ENCODE measurements around the gene NFATC2.
A peak's percentile ranks its signal among the peaks of the same experiment; 100 is the strongest.

The NFATC2 gene

DNA sequence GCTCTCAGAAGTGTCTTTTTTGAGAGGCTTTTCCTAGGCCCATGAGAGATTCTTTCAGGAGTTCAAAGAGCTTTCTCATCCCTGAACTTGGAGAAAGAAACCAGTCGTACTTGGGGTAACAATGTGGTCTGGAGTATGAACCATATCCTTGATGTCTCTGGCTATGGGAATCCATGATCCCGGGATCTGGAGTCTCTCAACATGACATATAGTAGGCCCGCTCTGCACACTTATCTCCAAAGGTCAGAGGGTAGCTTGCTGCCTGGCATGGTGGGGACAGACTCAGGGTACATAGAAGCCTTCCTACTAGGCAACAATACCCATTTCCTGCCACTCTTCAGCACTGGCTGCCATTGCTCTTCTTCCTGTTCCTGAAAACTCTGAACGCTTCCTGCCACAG lies 42.2 kb upstream of the NFATC2 start:
- Histone ChIP-seq H3K4me3 (ENCODE audit: control insufficient read depth in 1 of 7, extremely low read depth in 1 of 7, insufficient read depth in 4 of 7, low read depth in 2 of 7, low read length in 6 of 7) (peak overlapping the region in 1 of 7 experiments; percentile 8), H3K4me1 (ENCODE audit: control extremely low read depth in 1 of 4, control insufficient read depth in 4 of 4, insufficient read depth in 4 of 4, low read length in 3 of 4) (peaks cover 0 to 5% (median 2%) of the 10 kb centered on the region in 4 experiments), H3K36me3 (ENCODE audit: control insufficient read depth in 4 of 4, insufficient read depth in 4 of 4, low read length in 3 of 4) (no peaks in the 10 kb centered on the region), H3K27ac (ENCODE audit: insufficient read depth in 1 of 2, low read depth in 1 of 2, low read length in 2 of 2, poor library complexity in 1 of 2, severe bottlenecking in 2 of 2) (no peak overlapping the region), H3K9me3 (ENCODE audit: control extremely low read depth in 1 of 5, control insufficient read depth in 4 of 5, insufficient read depth in 2 of 5, low read depth in 1 of 5, low read length in 4 of 5) (no peaks in the 10 kb centered on the region), H3K27me3 (replicated peaks in 2 of 5; ENCODE audit: control insufficient read depth in 4 of 5, insufficient read depth in 5 of 5, low read length in 4 of 5) (no peaks in the 10 kb centered on the region)
- CTCF ChIA-PET, result interaction anchor here (3.9 kb wide), 1 partner anchor 10 kb away, joined by 19 read pairs; no protein-coding TSS in a partner anchor
- DNase-seq, result peak in 1 of 3 donors; percentile 13
- 81% methylated on average over 4 of the region's 4 CpGs for WGBS (ENCODE audit: insufficient coverage)
- POLR2A ChIA-PET, result no interaction called here

DNA sequence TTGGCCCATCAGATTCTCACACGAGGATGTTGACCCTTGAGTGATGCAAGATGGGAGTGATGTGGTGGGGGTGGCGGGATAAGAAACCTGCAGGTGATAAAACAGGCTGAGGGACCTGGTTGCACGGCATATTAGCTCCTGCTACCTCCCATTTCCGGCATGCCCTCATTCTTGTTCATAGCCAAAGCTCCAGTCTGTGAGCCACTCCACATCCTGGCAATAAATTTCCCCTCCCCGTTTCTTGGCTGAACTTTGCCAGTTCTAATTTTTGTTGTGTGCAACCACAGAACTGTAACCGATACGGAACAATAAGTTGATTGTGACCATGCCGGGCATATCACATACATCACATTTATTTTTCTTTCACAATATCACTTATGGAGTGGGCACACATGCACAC lies 41.6 kb upstream of the NFATC2 start:
- ChIA-PET CTCF (interaction anchor here (1.6 to 3.9 kb wide), 2 partner anchors 11 to 18 kb away, joined by 10 to 19 read pairs; no protein-coding TSS in a partner anchor), POLR2A (no interaction called here)
- Histone ChIP-seq H3K4me3 (ENCODE audit: control insufficient read depth in 1 of 7, extremely low read depth in 1 of 7, insufficient read depth in 4 of 7, low read depth in 2 of 7, low read length in 6 of 7) (no peak overlapping the region), H3K27ac (ENCODE audit: insufficient read depth in 1 of 2, low read depth in 1 of 2, low read length in 2 of 2, poor library complexity in 1 of 2, severe bottlenecking in 2 of 2) (no peak overlapping the region), H3K36me3 (ENCODE audit: control insufficient read depth in 4 of 4, insufficient read depth in 4 of 4, low read length in 3 of 4) (no peaks in the 10 kb centered on the region), H3K27me3 (replicated peaks in 2 of 5; ENCODE audit: control insufficient read depth in 4 of 5, insufficient read depth in 5 of 5, low read length in 4 of 5) (no peaks in the 10 kb centered on the region), H3K9me3 (ENCODE audit: control extremely low read depth in 1 of 5, control insufficient read depth in 4 of 5, insufficient read depth in 2 of 5, low read depth in 1 of 5, low read length in 4 of 5) (no peaks in the 10 kb centered on the region), H3K4me1 (ENCODE audit: control extremely low read depth in 1 of 4, control insufficient read depth in 4 of 4, insufficient read depth in 4 of 4, low read length in 3 of 4) (peaks cover 0 to 5% (median 2%) of the 10 kb centered on the region in 4 experiments)
- WGBS (ENCODE audit: insufficient coverage), result 95% methylated on average over 6 of the region's 8 CpGs
- no peak for DNase-seq

DNA sequence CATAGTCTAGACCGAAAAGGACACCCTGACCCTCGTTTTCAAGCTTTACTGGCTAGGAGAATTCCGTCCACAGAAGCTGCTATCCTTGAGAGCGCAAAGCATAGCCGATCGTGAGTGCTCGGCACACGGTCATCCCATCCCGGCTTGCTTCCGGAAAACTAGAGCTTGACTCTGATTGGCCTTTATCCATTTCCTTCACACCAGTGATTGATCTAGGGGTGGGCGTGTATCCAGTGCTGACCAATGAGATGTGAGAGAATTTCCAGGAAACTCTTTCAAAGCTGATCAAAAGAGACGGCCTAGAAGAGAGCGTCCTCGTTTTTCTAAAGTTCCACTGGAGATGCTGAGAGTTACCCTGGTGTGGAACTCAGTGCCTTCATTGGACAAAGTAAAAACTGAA lies 41.0 kb upstream of the NFATC2 start:
- Histone ChIP-seq H3K4me1 (ENCODE audit: control extremely low read depth in 1 of 4, control insufficient read depth in 4 of 4, insufficient read depth in 4 of 4, low read length in 3 of 4) (peaks cover 0 to 5% (median 2%) of the 10 kb centered on the region in 4 experiments), H3K36me3 (ENCODE audit: control insufficient read depth in 4 of 4, insufficient read depth in 4 of 4, low read length in 3 of 4) (no peaks in the 10 kb centered on the region), H3K27me3 (replicated peaks in 2 of 5; ENCODE audit: control insufficient read depth in 4 of 5, insufficient read depth in 5 of 5, low read length in 4 of 5) (no peaks in the 10 kb centered on the region), H3K27ac (ENCODE audit: insufficient read depth in 1 of 2, low read depth in 1 of 2, low read length in 2 of 2, poor library complexity in 1 of 2, severe bottlenecking in 2 of 2) (no peak overlapping the region), H3K4me3 (ENCODE audit: control insufficient read depth in 1 of 7, extremely low read depth in 1 of 7, insufficient read depth in 4 of 7, low read depth in 2 of 7, low read length in 6 of 7) (no peak overlapping the region), H3K9me3 (ENCODE audit: control extremely low read depth in 1 of 5, control insufficient read depth in 4 of 5, insufficient read depth in 2 of 5, low read depth in 1 of 5, low read length in 4 of 5) (no peaks in the 10 kb centered on the region)
- DNase-seq, result no peak
- WGBS (ENCODE audit: insufficient coverage), result 95% methylated on average over 14 of the region's 14 CpGs
- CTCF ChIA-PET, result interaction anchor here (1.6 to 3.9 kb wide), 2 partner anchors 12 to 18 kb away, joined by 10 to 19 read pairs; no protein-coding TSS in a partner anchor
- POLR2A ChIA-PET, result no interaction called here

- Histone ChIP-seq H3K9me3 (ENCODE audit: control extremely low read depth in 1 of 5, control insufficient read depth in 4 of 5, insufficient read depth in 2 of 5, low read depth in 1 of 5, low read length in 4 of 5) (no peaks in the 10 kb centered on the region), H3K27ac (ENCODE audit: insufficient read depth in 1 of 2, low read depth in 1 of 2, low read length in 2 of 2, poor library complexity in 1 of 2, severe bottlenecking in 2 of 2) (no peak overlapping the region), H3K27me3 (replicated peaks in 2 of 5; ENCODE audit: control insufficient read depth in 4 of 5, insufficient read depth in 5 of 5, low read length in 4 of 5) (no peaks in the 10 kb centered on the region), H3K36me3 (ENCODE audit: control insufficient read depth in 4 of 4, insufficient read depth in 4 of 4, low read length in 3 of 4) (no peaks in the 10 kb centered on the region), H3K4me3 (ENCODE audit: control insufficient read depth in 1 of 7, extremely low read depth in 1 of 7, insufficient read depth in 4 of 7, low read depth in 2 of 7, low read length in 6 of 7) (no peak overlapping the region), H3K4me1 (ENCODE audit: control extremely low read depth in 1 of 4, control insufficient read depth in 4 of 4, insufficient read depth in 4 of 4, low read length in 3 of 4) (peaks cover 0 to 5% (median 2%) of the 10 kb centered on the region in 4 experiments)
- 97% methylated on average over 12 of the region's 13 CpGs for WGBS (ENCODE audit: insufficient coverage)
- POLR2A ChIA-PET, result no interaction called here
- CTCF ChIA-PET, result interaction anchor here (1.6 to 3.9 kb wide), 2 partner anchors 12 to 17 kb away, joined by 10 to 19 read pairs; no protein-coding TSS in a partner anchor
- DNase-seq, result no peak
Observed at GRCh38 chr20:51583073-51583472, 40.6 kb upstream of the NFATC2 start.

- H3K4me1 ChIP-seq (ENCODE audit: control extremely low read depth in 1 of 4, control insufficient read depth in 4 of 4, insufficient read depth in 4 of 4, low read length in 3 of 4), result peaks cover 0 to 5% (median 2%) of the 10 kb centered on the region in 4 experiments
- no peak for DNase-seq
- no peaks in the 10 kb centered on the region for H3K9me3 ChIP-seq (ENCODE audit: control extremely low read depth in 1 of 5, control insufficient read depth in 4 of 5, insufficient read depth in 2 of 5, low read depth in 1 of 5, low read length in 4 of 5)
- H3K27me3 ChIP-seq (replicated peaks in 2 of 5; ENCODE audit: control insufficient read depth in 4 of 5, insufficient read depth in 5 of 5, low read length in 4 of 5), result no peaks in the 10 kb centered on the region
- H3K36me3 ChIP-seq (ENCODE audit: control insufficient read depth in 4 of 4, insufficient read depth in 4 of 4, low read length in 3 of 4), result no peaks in the 10 kb centered on the region
- POLR2A ChIA-PET, result no interaction called here
- no peak overlapping the region for H3K4me3 ChIP-seq (ENCODE audit: control insufficient read depth in 1 of 7, extremely low read depth in 1 of 7, insufficient read depth in 4 of 7, low read depth in 2 of 7, low read length in 6 of 7)
- no peak overlapping the region for H3K27ac ChIP-seq (ENCODE audit: insufficient read depth in 1 of 2, low read depth in 1 of 2, low read length in 2 of 2, poor library complexity in 1 of 2, severe bottlenecking in 2 of 2)
- CTCF ChIA-PET, result interaction anchor here (1.0 to 1.7 kb wide), 2 partner anchors 13 to 80 kb away, joined by 3 to 7 read pairs; no protein-coding TSS in a partner anchor
Observed at GRCh38 chr20:51581571-51581970, 39.1 kb upstream of the NFATC2 start.

GRCh38 chr20:51579137-51579536 lies 36.6 kb upstream of the NFATC2 start:
- Histone ChIP-seq H3K36me3 (ENCODE audit: control insufficient read depth in 4 of 4, insufficient read depth in 4 of 4, low read length in 3 of 4) (no peaks in the 10 kb centered on the region), H3K4me1 (ENCODE audit: control extremely low read depth in 1 of 4, control insufficient read depth in 4 of 4, insufficient read depth in 4 of 4, low read length in 3 of 4) (no peaks in the 10 kb centered on the region), H3K4me3 (ENCODE audit: control insufficient read depth in 1 of 7, extremely low read depth in 1 of 7, insufficient read depth in 4 of 7, low read depth in 2 of 7, low read length in 6 of 7) (no peak overlapping the region), H3K27ac (ENCODE audit: insufficient read depth in 1 of 2, low read depth in 1 of 2, low read length in 2 of 2, poor library complexity in 1 of 2, severe bottlenecking in 2 of 2) (no peak overlapping the region), H3K27me3 (replicated peaks in 2 of 5; ENCODE audit: control insufficient read depth in 4 of 5, insufficient read depth in 5 of 5, low read length in 4 of 5) (no peaks in the 10 kb centered on the region), H3K9me3 (ENCODE audit: control extremely low read depth in 1 of 5, control insufficient read depth in 4 of 5, insufficient read depth in 2 of 5, low read depth in 1 of 5, low read length in 4 of 5) (peaks cover 0 to 6% (median 1%) of the 10 kb centered on the region in 5 experiments)
- ChIA-PET CTCF (no interaction called here), POLR2A (no interaction called here)
- DNase-seq, result no peak
- WGBS (ENCODE audit: insufficient coverage), result 92% methylated on average over 7 of the region's 8 CpGs

DNA sequence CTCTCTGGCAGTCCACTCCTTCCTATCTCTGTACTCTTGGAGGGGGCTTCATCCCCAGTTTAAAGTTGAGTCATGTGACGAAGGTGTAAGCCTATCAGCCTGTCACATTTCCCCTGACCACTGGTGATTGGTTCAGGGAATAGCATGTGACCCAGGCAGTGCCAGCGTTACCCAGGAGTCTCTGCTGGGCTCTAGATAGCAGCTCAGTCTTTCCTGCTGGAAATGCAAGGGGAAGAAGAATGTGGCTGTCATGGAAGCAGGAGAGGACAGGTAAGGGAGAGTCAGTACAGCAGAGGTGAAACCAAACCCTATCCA lies 35.6 kb upstream of the NFATC2 start:
- Histone ChIP-seq H3K4me1 (ENCODE audit: control extremely low read depth in 1 of 4, control insufficient read depth in 4 of 4, insufficient read depth in 4 of 4, low read length in 3 of 4) (peaks cover 0 to 4% (median under 1%) of the 10 kb centered on the region in 4 experiments), H3K27me3 (replicated peaks in 2 of 5; ENCODE audit: control insufficient read depth in 4 of 5, insufficient read depth in 5 of 5, low read length in 4 of 5) (no peaks in the 10 kb centered on the region), H3K36me3 (ENCODE audit: control insufficient read depth in 4 of 4, insufficient read depth in 4 of 4, low read length in 3 of 4) (no peaks in the 10 kb centered on the region), H3K27ac (ENCODE audit: insufficient read depth in 1 of 2, low read depth in 1 of 2, low read length in 2 of 2, poor library complexity in 1 of 2, severe bottlenecking in 2 of 2) (no peak overlapping the region), H3K9me3 (ENCODE audit: control extremely low read depth in 1 of 5, control insufficient read depth in 4 of 5, insufficient read depth in 2 of 5, low read depth in 1 of 5, low read length in 4 of 5) (peaks cover 0 to 6% (median 1%) of the 10 kb centered on the region in 5 experiments), H3K4me3 (ENCODE audit: control insufficient read depth in 1 of 7, extremely low read depth in 1 of 7, insufficient read depth in 4 of 7, low read depth in 2 of 7, low read length in 6 of 7) (no peak overlapping the region)
- ChIA-PET POLR2A (no interaction called here), CTCF (no interaction called here)
- DNase-seq, result no peak
- 100% methylated on average over 2 of the region's 2 CpGs for WGBS (ENCODE audit: insufficient coverage)

Data from common myeloid progenitor, CD34-positive (primary cell).